Measurements from ENCODE around the gene SPECC1L.

DNA sequence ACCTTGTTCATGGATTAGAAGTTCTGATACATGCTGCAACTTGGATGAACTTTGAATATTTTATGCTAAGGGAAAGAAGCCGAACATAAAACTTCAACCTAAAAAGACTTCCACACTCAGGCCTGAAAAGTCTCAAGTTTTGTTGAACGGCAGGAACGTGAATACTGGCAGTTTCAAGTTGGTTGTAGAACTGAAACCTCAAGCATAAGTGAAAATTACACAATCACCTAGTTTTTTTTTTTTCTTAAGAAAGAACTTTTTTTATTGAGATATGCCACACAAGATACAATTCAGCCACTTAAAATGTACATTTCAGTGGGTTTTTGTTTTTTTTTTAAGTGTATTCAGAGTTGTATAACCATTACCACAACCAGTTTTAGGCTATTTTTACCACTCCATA is 106.0 kb downstream of the SPECC1L start:
- TF ChIP-seq POLR2A (IDR thresholded peaks at IDR 0.05; ENCODE audit: low read length) (no peak), GATA1 (IDR thresholded peaks at IDR 0.05; ENCODE audit: low read depth, low read length) (no peak)
